ENCODE measurements around the gene ALDH1A1. TPM values are rescaled to one million over a fixed set of nuclear protein-coding genes. Genes with fewer than 3 reads are reported as not detected.

Gene ALDH1A1
- total and polyA plus RNA-seq, 11 donors, result 2.2 to 37.5 (median 12.6) TPM

DNA sequence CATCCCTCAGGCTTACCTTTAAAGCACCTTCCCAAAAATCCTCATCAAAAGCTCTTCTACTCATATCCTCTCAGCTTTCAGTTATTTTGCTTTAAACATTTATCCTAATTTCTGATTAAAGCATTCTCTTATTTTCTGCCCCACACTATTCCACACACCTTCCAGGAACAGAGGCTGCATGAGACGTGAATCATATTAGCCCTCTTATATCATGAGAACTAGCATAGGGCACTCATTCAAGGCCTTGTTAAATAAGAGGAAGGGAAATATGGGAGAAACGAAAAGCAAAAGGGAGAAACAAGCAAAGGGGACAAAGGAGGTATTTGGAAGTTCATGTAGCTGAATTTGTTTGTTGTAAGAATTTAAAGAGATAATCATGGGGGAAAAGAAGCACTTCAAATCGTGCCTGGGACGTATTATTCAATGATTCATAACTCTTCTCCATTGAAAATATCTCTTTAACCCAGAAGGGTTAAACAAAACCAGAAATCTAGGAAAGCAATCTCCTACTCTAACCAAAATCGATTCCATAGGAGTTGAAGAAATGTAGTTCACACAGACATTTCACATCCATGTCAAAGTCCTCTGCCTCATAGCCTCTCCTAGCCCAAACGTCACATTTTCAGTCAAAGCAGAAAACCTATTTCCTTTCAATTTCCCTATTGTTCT lies 4.1 kb downstream of the ALDH1A1 start:
- H3K36me3 ChIP-seq, result no peaks in the 10 kb centered on the region
- no peaks in the 10 kb centered on the region for H3K27me3 ChIP-seq
- H3K9me3 ChIP-seq, result no peaks in the 10 kb centered on the region
- intact Hi-C loops (cut with DNase I), result loop anchor here in 1 of 10 donors (10.0 kb wide), 1 partner anchor 76 kb away; no protein-coding TSS in a partner anchor
- H3K4me1 ChIP-seq, result peaks cover 0 to 15% (median 0%) of the 10 kb centered on the region in 12 donors
- peak overlapping the region in 7 of 12 donors; percentile 4 to 33 (median 18) for H3K4me3 ChIP-seq
- ATAC-seq (no peak), DNase-seq (no peak)
- no peak for TF ChIP-seq POLR2A (IDR thresholded peaks at IDR 0.05)
- TF ChIP-seq, protein P1, sequence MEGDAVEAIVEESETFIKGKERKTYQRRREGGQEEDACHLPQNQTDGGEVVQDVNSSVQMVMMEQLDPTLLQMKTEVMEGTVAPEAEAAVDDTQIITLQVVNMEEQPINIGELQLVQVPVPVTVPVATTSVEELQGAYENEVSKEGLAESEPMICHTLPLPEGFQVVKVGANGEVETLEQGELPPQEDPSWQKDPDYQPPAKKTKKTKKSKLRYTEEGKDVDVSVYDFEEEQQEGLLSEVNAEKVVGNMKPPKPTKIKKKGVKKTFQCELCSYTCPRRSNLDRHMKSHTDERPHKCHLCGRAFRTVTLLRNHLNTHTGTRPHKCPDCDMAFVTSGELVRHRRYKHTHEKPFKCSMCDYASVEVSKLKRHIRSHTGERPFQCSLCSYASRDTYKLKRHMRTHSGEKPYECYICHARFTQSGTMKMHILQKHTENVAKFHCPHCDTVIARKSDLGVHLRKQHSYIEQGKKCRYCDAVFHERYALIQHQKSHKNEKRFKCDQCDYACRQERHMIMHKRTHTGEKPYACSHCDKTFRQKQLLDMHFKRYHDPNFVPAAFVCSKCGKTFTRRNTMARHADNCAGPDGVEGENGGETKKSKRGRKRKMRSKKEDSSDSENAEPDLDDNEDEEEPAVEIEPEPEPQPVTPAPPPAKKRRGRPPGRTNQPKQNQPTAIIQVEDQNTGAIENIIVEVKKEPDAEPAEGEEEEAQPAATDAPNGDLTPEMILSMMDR (IDR thresholded peaks at IDR 0.05), result no peak
- WGBS, 4 donors, result 59 to 68% (median 61%) methylated on average over 6 of the region's 6 CpGs
- peak overlapping the region in 7 of 12 donors; percentile 3 to 81 (median 20) for H3K27ac ChIP-seq

GRCh38 chr9:72947984-72948465 lies 4.8 kb downstream of the ALDH1A1 start:
- intact Hi-C loops (cut with DNase I), result loop anchor here in 1 of 10 donors (10.0 kb wide), 1 partner anchor 77 kb away; no protein-coding TSS in a partner anchor
- no peaks in the 10 kb centered on the region for H3K36me3 ChIP-seq
- no peak for DNase-seq
- H3K27me3 ChIP-seq, result no peaks in the 10 kb centered on the region
- H3K4me1 ChIP-seq, result peaks cover 0 to 14% (median 0%) of the 10 kb centered on the region in 12 donors
- ATAC-seq, result no peak
- WGBS, 4 donors, result 67 to 78% (median 71%) methylated on average over 3 of the region's 3 CpGs
- H3K27ac ChIP-seq, result peak overlapping the region in 1 of 12 donors; percentile 81
- H3K4me3 ChIP-seq, result peak overlapping the region in 1 of 12 donors; percentile 19
- TF ChIP-seq POLR2A (IDR thresholded peaks at IDR 0.05), result no peak
- TF ChIP-seq, protein P1 (IDR thresholded peaks at IDR 0.05), result no peak
- H3K9me3 ChIP-seq, result no peaks in the 10 kb centered on the region

- Histone ChIP-seq H3K4me3 (no peak overlapping the region), H3K4me1 (peaks cover 0 to 11% (median 0%) of the 10 kb centered on the region in 12 donors)
- intact Hi-C loops (cut with DNase I), result loop anchor here in 1 of 10 donors (10.0 kb wide), 1 partner anchor 78 kb away; no protein-coding TSS in a partner anchor
Observed at GRCh38 chr9:72946821-72947220, 6.0 kb downstream of the ALDH1A1 start.

GRCh38 chr9:72946318-72946717 lies 6.5 kb downstream of the ALDH1A1 start:
- H3K36me3 ChIP-seq, result no peaks in the 10 kb centered on the region
- no peaks in the 10 kb centered on the region for H3K9me3 ChIP-seq
- intact Hi-C loops (cut with DNase I), result loop anchor here in 1 of 10 donors (10.0 kb wide), 1 partner anchor 78 kb away; no protein-coding TSS in a partner anchor
- WGBS, 4 donors, result 72 to 78% (median 75%) methylated on average over 3 of the region's 3 CpGs
- ATAC-seq (no peak), DNase-seq (no peak)
- H3K4me3 ChIP-seq, result no peak overlapping the region
- H3K27me3 ChIP-seq, result no peaks in the 10 kb centered on the region
- TF ChIP-seq POLR2A (IDR thresholded peaks at IDR 0.05), result no peak
- TF ChIP-seq, protein P1 (IDR thresholded peaks at IDR 0.05), result no peak
- peak overlapping the region in 1 of 12 donors; percentile 81 for H3K27ac ChIP-seq
- peaks cover 0 to 11% (median 0%) of the 10 kb centered on the region in 12 donors for H3K4me1 ChIP-seq

More at GRCh38 chr9:72946821-72947220, 6.0 kb downstream of the ALDH1A1 start:
- no peak for ATAC-seq
- Histone ChIP-seq H3K36me3 (no peaks in the 10 kb centered on the region), H3K9me3 (no peaks in the 10 kb centered on the region), H3K27ac (peak overlapping the region in 1 of 12 donors; percentile 81), H3K27me3 (no peaks in the 10 kb centered on the region)
- no peak for TF ChIP-seq POLR2A (IDR thresholded peaks at IDR 0.05)
- DNase-seq, result no peak
